ENCODE results near the gene CLIC5.

Gene CLIC5

DNA sequence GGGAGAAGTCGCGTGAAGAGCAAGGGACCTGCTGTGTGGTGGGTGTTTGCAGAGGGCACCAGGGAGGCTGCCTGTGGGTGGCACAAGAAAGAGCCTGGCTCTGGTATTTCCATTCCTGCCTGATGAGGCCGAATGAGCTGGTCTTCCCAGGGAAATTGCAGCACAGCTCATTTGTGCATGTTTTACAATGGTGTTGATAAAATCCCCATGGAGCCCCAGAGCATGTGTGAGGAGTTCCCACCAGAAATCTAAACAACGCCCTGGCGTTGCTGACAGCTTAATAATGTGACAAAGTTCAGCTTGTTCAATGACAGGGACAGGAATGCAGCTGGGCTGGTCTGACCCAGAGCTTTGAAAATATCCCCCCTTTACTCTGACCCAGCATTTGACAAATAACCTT is 135.5 kb downstream of the CLIC5 start:
- H4K20me1 ChIP-seq (ENCODE audit: insufficient read depth, low read length, poor library complexity, severe bottlenecking): no peaks in the 10 kb centered on the region
- H3K27me3 ChIP-seq (ENCODE audit: insufficient read depth, low read length, poor library complexity, severe bottlenecking): no peaks in the 10 kb centered on the region
- TF ChIP-seq CTCF (conservative IDR thresholded peaks at IDR 0.05; ENCODE audit: low read length) (no peak), EZH2phosphoT487 (IDR thresholded peaks at IDR 0.05; ENCODE audit: borderline replicate concordance) (no peak)
- no peaks in the 10 kb centered on the region for H3K4me1 ChIP-seq (ENCODE audit: insufficient read depth, low read length, poor library complexity, severe bottlenecking)
- no peaks in the 10 kb centered on the region for H3K36me3 ChIP-seq (ENCODE audit: insufficient read depth, low read length)
- no peaks in the 10 kb centered on the region for H3K9me3 ChIP-seq (ENCODE audit: insufficient read depth, low read depth, low read length)
- H3K9ac ChIP-seq (ENCODE audit: low read depth, low read length, poor library complexity, severe bottlenecking): no peak overlapping the region
- H3K4me3 ChIP-seq (ENCODE audit: low read length, poor library complexity, severe bottlenecking): no peak overlapping the region
- no peaks in the 10 kb centered on the region for H3K79me2 ChIP-seq (ENCODE audit: insufficient read depth, low read length)
- no peaks in the 10 kb centered on the region for H3F3A ChIP-seq (ENCODE audit: low read depth)
- H2AFZ ChIP-seq (ENCODE audit: low read length): no peak overlapping the region
- H3K9me2 ChIP-seq (replicated peaks; ENCODE audit: low read depth, low read length): no peaks in the 10 kb centered on the region
- no peak overlapping the region for H3K4me2 ChIP-seq (ENCODE audit: low read depth, low read length, poor library complexity, severe bottlenecking)

DNA sequence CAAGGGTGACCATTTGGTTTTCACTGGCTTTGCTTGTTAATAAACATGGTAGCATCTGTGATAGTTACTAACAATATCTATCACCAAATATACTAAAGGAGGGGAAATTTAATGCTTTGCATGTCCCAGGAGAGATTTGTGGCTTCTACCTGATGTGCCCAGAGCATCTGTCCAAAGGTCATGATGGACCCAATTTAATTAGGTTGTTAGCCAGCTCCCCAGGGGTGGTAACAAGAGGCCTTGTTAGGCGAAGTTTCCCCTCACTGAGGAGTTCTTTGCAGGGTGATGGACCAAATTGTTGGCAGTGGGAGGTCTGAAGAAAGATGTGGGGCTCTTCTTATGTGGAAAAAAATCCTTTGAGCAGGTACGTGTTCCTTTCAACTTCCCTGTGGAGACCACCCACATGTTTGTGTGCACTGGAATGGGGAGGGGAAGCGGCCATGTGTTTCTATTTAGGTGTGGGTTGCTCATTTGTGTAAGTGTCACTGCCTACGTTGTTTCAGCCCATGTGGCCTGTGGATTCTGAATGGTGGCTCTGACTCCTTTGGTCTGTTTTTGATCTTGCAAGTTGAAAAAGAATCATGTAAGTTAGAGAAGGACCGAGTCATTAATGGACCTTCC is 137.6 kb downstream of the CLIC5 start:
- Histone ChIP-seq H3K4me2 (ENCODE audit: low read depth, low read length, poor library complexity, severe bottlenecking) (no peak overlapping the region), H3K27me3 (ENCODE audit: insufficient read depth, low read length, poor library complexity, severe bottlenecking) (no peaks in the 10 kb centered on the region), H3K9me2 (replicated peaks; ENCODE audit: low read depth, low read length) (no peaks in the 10 kb centered on the region), H3K9ac (ENCODE audit: low read depth, low read length, poor library complexity, severe bottlenecking) (no peak overlapping the region), H3K4me1 (ENCODE audit: insufficient read depth, low read length, poor library complexity, severe bottlenecking) (no peaks in the 10 kb centered on the region), H3F3A (ENCODE audit: low read depth) (no peaks in the 10 kb centered on the region), H3K9me3 (ENCODE audit: insufficient read depth, low read depth, low read length) (no peaks in the 10 kb centered on the region), H3K4me3 (ENCODE audit: low read length, poor library complexity, severe bottlenecking) (no peak overlapping the region), H3K36me3 (ENCODE audit: insufficient read depth, low read length) (no peaks in the 10 kb centered on the region), H2AFZ (ENCODE audit: low read length) (no peak overlapping the region), H3K79me2 (ENCODE audit: insufficient read depth, low read length) (no peaks in the 10 kb centered on the region), H4K20me1 (ENCODE audit: insufficient read depth, low read length, poor library complexity, severe bottlenecking) (no peaks in the 10 kb centered on the region)
- TF ChIP-seq EZH2phosphoT487 (IDR thresholded peaks at IDR 0.05; ENCODE audit: borderline replicate concordance) (no peak), CTCF (conservative IDR thresholded peaks at IDR 0.05; ENCODE audit: low read length) (no peak)

- Histone ChIP-seq H3K27me3 (ENCODE audit: insufficient read depth, low read length, poor library complexity, severe bottlenecking) (no peaks in the 10 kb centered on the region), H3K9ac (ENCODE audit: low read depth, low read length, poor library complexity, severe bottlenecking) (no peak overlapping the region), H4K20me1 (ENCODE audit: insufficient read depth, low read length, poor library complexity, severe bottlenecking) (no peaks in the 10 kb centered on the region), H3K4me2 (ENCODE audit: low read depth, low read length, poor library complexity, severe bottlenecking) (no peak overlapping the region), H3K36me3 (ENCODE audit: insufficient read depth, low read length) (no peaks in the 10 kb centered on the region), H3K4me1 (ENCODE audit: insufficient read depth, low read length, poor library complexity, severe bottlenecking) (no peaks in the 10 kb centered on the region), H3K79me2 (ENCODE audit: insufficient read depth, low read length) (no peaks in the 10 kb centered on the region), H3F3A (ENCODE audit: low read depth) (no peaks in the 10 kb centered on the region), H3K9me2 (replicated peaks; ENCODE audit: low read depth, low read length) (no peaks in the 10 kb centered on the region), H3K9me3 (ENCODE audit: insufficient read depth, low read depth, low read length) (no peaks in the 10 kb centered on the region), H2AFZ (ENCODE audit: low read length) (no peak overlapping the region), H3K4me3 (ENCODE audit: low read length, poor library complexity, severe bottlenecking) (no peak overlapping the region)
- TF ChIP-seq EZH2phosphoT487 (IDR thresholded peaks at IDR 0.05; ENCODE audit: borderline replicate concordance) (no peak), CTCF (conservative IDR thresholded peaks at IDR 0.05; ENCODE audit: low read length) (no peak)
Observed at GRCh38 chr6:45872827-45873365, 142.8 kb downstream of the CLIC5 start.
